Gastroesophageal sphincter (tissue), 4 donors: ENCODE measurements around the gene BRIP1. TPM values are rescaled to one million over a fixed set of nuclear protein-coding genes. Genes with fewer than 3 reads are reported as not detected.

Source experiments
- ATAC-seq: fragments of 150-250 bp; one replicate; pipeline ENCODE4 v1.9.1; 2016; ENCODE audit warnings: mild to moderate bottlenecking, moderate library complexity
- H3K27ac ChIP-seq, 4 donors: fragments of 200-600 bp; sonication (generic) in 3 of 4; 1 replicate in 3 of 4; 2 replicates in 1 of 4; pipeline ENCODE4 v1.5.1; 2016 to 2019
- H3K27me3 ChIP-seq: fragments of 200-600 bp; sonication (generic); one replicate; pipeline ENCODE4 v1.5.1; 2019
- H3K36me3 ChIP-seq, 2 donors: fragments of 200-600 bp; sonication (generic); one replicate each; pipeline ENCODE4 v1.5.1; 2019; ENCODE audit warnings: control low read depth in 1 of 2
- H3K4me1 ChIP-seq, 3 donors: fragments of 200-600 bp; sonication (generic); 1 replicate in 2 of 3; 2 replicates in 1 of 3; pipeline ENCODE4 v1.5.1; 2016 to 2019; ENCODE audit warnings: control low read depth in 2 of 3
- H3K4me3 ChIP-seq, 2 donors: fragments of 200-600 bp; sonication (generic); one replicate each; pipeline ENCODE4 v1.5.1; 2019; ENCODE audit warnings: mild to moderate bottlenecking in 1 of 2, moderate library complexity in 1 of 2
- H3K9me3 ChIP-seq, 3 donors: fragments of 200-600 bp; sonication (generic); one replicate each; pipeline ENCODE4 v1.5.1; 2017 to 2019; ENCODE audit warnings: control low read depth in 2 of 3
- EP300 ChIP-seq: sonication (generic); formaldehyde crosslinking; IDR thresholded peaks from one replicate; pipeline ENCODE4 v1.6.1; 2017; ENCODE audit warnings: antibody characterized with exemption, mild to moderate bottlenecking
- POLR2A ChIP-seq, 2 donors: fragments of 450-650 bp; IDR thresholded peaks; one replicate each; pipeline ENCODE4 v1.6.1; 2017; ENCODE audit warnings: antibody characterized with exemption in 2 of 2, mild to moderate bottlenecking in 2 of 2, moderate library complexity in 1 of 2
- POLR2AphosphoS5 ChIP-seq: sonication (generic); formaldehyde crosslinking; IDR thresholded peaks from one replicate; pipeline ENCODE4 v1.6.1; 2017; ENCODE audit warnings: antibody characterized with exemption
- WGBS, 2 donors: methylation state at CpG; one replicate each; pipeline ENCODE4 v1.1.5; 2018; ENCODE audit warnings: low coverage in 1 of 2; 5-methylcytosine and 5-hydroxymethylcytosine counted together
- total RNA-seq, 4 donors: library from RNA; depleted of rRNA; stranded (reverse); fragments of >200 nt; gene quantifications; one replicate each; pipeline ENCODE4 v1.1.0, GENCODE V29; 2016
- TF ChIP-seq, protein P1 (sequence below), 4 experiments: fragments of 200-600 bp in 2 of 4; fragments of 450-650 bp in 2 of 4; sonication (generic) in 1 of 4; IDR thresholded peaks; one replicate each; pipeline ENCODE4 v1.5.1; 2017 to 2019; ENCODE audit warnings: antibody characterized with exemption in 4 of 4, mild to moderate bottlenecking in 2 of 4, moderate library complexity in 2 of 4

BRIP1 gene
- total RNA-seq, 4 donors from 2014 or later = 0.15 to 1.1 (median 0.29) TPM

DNA sequence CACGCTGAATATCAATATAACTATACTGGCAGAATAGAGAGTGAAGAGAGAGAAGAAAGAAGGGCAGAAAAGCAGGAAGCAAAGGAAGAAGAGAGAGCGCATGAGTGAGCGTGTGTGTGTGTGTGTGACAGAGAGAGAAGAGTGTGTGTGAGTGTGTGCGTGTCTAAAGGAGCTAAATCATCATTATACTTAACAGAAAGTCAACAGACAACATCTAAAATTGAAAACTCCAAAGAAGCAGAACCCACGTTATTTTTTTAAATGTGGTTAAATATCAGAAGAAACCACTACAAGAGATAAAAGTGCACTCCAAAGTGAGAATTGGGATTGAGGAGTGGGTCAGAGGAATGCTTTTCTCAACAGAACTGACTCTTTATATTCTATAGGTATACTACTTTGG is 77.2 kb downstream of the BRIP1 start:
- no peak for ATAC-seq
- no peak overlapping the region for H3K27ac ChIP-seq
- H3K4me3 ChIP-seq = no peak overlapping the region
- WGBS, 2 donors = 92% methylated on average over 4 to 5 of the region's 5 CpGs
- no peaks in the 10 kb centered on the region for H3K36me3 ChIP-seq
- no peaks in the 10 kb centered on the region for H3K9me3 ChIP-seq
- TF ChIP-seq, protein P1, sequence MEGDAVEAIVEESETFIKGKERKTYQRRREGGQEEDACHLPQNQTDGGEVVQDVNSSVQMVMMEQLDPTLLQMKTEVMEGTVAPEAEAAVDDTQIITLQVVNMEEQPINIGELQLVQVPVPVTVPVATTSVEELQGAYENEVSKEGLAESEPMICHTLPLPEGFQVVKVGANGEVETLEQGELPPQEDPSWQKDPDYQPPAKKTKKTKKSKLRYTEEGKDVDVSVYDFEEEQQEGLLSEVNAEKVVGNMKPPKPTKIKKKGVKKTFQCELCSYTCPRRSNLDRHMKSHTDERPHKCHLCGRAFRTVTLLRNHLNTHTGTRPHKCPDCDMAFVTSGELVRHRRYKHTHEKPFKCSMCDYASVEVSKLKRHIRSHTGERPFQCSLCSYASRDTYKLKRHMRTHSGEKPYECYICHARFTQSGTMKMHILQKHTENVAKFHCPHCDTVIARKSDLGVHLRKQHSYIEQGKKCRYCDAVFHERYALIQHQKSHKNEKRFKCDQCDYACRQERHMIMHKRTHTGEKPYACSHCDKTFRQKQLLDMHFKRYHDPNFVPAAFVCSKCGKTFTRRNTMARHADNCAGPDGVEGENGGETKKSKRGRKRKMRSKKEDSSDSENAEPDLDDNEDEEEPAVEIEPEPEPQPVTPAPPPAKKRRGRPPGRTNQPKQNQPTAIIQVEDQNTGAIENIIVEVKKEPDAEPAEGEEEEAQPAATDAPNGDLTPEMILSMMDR (IDR thresholded peaks at IDR 0.05) = no peak
- TF ChIP-seq POLR2A (IDR thresholded peaks at IDR 0.05) = no peak
- TF ChIP-seq POLR2AphosphoS5 = no peak
- TF ChIP-seq EP300 = no peak
- H3K4me1 ChIP-seq = no peaks in the 10 kb centered on the region
- H3K27me3 ChIP-seq = no peaks in the 10 kb centered on the region

DNA sequence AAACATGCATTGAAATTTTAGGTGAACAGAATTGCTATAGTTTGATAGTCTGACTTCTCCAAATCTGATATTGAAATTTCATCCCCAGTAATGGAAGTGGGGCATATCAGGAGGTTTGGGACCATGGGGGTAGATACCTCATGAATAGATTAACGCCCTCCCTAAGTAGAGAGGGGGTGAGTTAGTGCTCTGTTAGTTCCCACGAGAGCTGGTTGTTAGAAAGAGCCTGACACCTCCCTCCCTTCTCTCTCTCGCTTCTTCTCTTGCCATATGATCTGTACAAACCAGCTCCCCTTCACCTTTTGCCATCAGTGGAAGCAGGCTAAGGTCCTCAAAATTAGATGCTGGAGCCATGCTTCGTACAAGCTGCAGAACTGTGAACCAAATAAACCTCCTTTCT is 78.8 kb downstream of the BRIP1 start:
- H3K4me3 ChIP-seq = no peak overlapping the region
- no peak for TF ChIP-seq EP300
- no peak for TF ChIP-seq POLR2A (IDR thresholded peaks at IDR 0.05)
- no peak for TF ChIP-seq POLR2AphosphoS5
- TF ChIP-seq, protein P1 (IDR thresholded peaks at IDR 0.05) = no peak
- H3K4me1 ChIP-seq = no peaks in the 10 kb centered on the region
- no peak for ATAC-seq
- H3K27ac ChIP-seq = no peak overlapping the region
- no peaks in the 10 kb centered on the region for H3K9me3 ChIP-seq
- H3K36me3 ChIP-seq = no peaks in the 10 kb centered on the region
- no peaks in the 10 kb centered on the region for H3K27me3 ChIP-seq
- WGBS, 2 donors = 78 to 83% methylated on average over 4 of the region's 4 CpGs

DNA sequence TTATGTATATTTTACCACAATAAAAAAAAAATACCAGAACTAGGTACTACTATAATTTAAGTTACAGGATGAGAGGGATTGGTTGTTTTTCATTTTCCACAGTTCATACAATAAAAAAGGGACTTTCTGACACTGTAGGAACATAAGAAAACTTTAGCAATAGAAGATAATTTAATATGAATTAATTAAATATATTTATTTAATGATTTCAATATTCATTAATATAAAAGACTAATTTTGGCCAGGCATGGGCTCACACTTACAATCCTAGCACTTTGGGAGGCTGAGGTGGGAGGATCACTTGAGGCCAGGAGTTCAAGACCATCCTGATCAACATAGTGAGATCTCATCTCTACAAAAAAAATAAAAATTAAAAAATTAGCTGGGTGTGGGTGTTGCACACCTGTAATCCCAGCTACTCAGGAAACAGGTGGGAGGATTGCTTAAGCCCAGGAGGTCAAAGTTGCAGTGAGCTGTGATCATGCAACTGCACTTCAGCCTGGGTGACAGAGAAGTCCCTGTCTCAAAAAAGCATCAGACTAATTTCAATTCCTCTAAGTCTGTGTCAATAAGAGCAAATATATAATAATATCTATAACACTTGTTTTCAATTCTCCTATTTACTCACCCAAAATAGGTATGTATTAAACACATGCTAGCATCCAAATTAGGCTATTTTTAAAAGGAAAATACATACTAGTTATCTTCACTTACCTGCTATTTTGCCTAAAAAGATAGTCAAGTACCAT is 79.6 kb downstream of the BRIP1 start:
- Histone ChIP-seq H3K27me3 (no peaks in the 10 kb centered on the region), H3K27ac (no peak overlapping the region), H3K4me1 (no peaks in the 10 kb centered on the region), H3K9me3 (no peaks in the 10 kb centered on the region), H3K4me3 (no peak overlapping the region), H3K36me3 (no peaks in the 10 kb centered on the region)
- no peak for ATAC-seq
- TF ChIP-seq POLR2A (IDR thresholded peaks at IDR 0.05) (no peak), EP300 (no peak), POLR2AphosphoS5 (no peak)
- TF ChIP-seq, protein P1 (IDR thresholded peaks at IDR 0.05) = no peak

DNA sequence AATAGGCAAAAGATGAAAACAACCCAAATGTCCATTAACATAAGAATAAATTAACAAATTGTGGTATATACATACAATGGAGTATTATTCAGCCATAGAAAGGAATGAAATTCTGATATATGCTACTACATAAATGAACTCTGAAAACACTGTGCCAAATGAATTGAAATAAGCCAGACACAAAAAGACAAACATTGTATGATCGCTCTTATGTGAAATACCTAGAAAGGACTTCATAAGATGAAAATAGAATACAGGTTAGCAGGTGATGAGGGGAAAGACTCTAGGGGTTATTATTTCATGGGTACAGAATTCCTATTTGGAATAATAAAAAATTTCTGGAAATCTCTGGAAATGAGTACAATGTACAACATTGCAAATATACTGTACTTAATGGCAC is 80.2 kb downstream of the BRIP1 start:
- ATAC-seq = no peak
- H3K4me1 ChIP-seq = no peaks in the 10 kb centered on the region
- no peak overlapping the region for H3K27ac ChIP-seq
- H3K4me3 ChIP-seq = no peak overlapping the region
- no peaks in the 10 kb centered on the region for H3K27me3 ChIP-seq
- no peaks in the 10 kb centered on the region for H3K9me3 ChIP-seq
- TF ChIP-seq, protein P1 (IDR thresholded peaks at IDR 0.05) = no peak
- no peak for TF ChIP-seq POLR2A (IDR thresholded peaks at IDR 0.05)
- WGBS, 2 donors = 77 to 80% methylated on average over 1 of the region's 1 CpG
- no peaks in the 10 kb centered on the region for H3K36me3 ChIP-seq

DNA sequence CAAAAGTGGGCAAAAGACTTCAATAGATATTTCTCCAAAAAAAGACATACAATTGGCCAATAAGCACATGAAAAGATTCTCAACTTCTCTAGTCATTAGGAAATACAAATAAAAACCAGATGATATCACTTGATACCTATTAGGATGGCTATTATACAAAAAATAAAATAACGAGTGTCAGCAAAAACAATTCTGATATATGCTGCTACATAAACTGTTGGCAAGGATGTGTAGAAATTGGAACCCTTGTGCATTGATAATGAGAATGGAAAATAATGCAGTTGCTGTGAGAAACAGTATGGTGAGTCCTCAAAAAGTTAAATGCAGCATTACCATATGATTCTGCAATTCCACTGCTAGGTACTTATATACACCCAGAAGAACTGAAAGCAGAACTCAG is 80.6 kb downstream of the BRIP1 start:
- WGBS, 2 donors = 94 to 100% methylated on average over 1 of the region's 1 CpG
- no peak overlapping the region for H3K4me3 ChIP-seq
- TF ChIP-seq POLR2A (IDR thresholded peaks at IDR 0.05) (no peak), EP300 (no peak), POLR2AphosphoS5 (no peak)
- TF ChIP-seq, protein P1 (IDR thresholded peaks at IDR 0.05) = no peak
- no peaks in the 10 kb centered on the region for H3K36me3 ChIP-seq
- H3K27me3 ChIP-seq = no peaks in the 10 kb centered on the region
- ATAC-seq = no peak
- H3K9me3 ChIP-seq = no peaks in the 10 kb centered on the region
- H3K4me1 ChIP-seq = no peaks in the 10 kb centered on the region
- no peak overlapping the region for H3K27ac ChIP-seq
